Ishikawa (cell line): Measurements from ENCODE around the gene ATP8A2.

Experiments used
- CEBPB ChIP-seq: IDR thresholded peaks from 2 replicates; pipeline ENCODE4 v1.6.1; 2012
- EP300 ChIP-seq: IDR thresholded peaks from 2 replicates; pipeline ENCODE4 v1.6.1; 2012; ENCODE audit warnings: borderline replicate concordance
- FOXM1 ChIP-seq: IDR thresholded peaks from 2 replicates; pipeline ENCODE4 v1.6.1; 2012; ENCODE audit warnings: low read depth, borderline replicate concordance
- MAX ChIP-seq: IDR thresholded peaks from 2 replicates; pipeline ENCODE4 v1.6.1; 2012

GRCh38 chr13:25927932-25928331 lies 556.2 kb downstream of the ATP8A2 start:
- no peak for TF ChIP-seq MAX
- no peak for TF ChIP-seq EP300
- no peak for TF ChIP-seq FOXM1
- no peak for TF ChIP-seq CEBPB
